ENCODE measurements around the gene SNX4. TPM values are rescaled to one million over a fixed set of nuclear protein-coding genes. Genes with fewer than 3 reads are reported as not detected.

Gene SNX4
- total and polyA plus RNA-seq, 2 donors (not counting 1 experiment from before 2014, with no cell fraction given): 4.4 to 26.1 TPM

DNA sequence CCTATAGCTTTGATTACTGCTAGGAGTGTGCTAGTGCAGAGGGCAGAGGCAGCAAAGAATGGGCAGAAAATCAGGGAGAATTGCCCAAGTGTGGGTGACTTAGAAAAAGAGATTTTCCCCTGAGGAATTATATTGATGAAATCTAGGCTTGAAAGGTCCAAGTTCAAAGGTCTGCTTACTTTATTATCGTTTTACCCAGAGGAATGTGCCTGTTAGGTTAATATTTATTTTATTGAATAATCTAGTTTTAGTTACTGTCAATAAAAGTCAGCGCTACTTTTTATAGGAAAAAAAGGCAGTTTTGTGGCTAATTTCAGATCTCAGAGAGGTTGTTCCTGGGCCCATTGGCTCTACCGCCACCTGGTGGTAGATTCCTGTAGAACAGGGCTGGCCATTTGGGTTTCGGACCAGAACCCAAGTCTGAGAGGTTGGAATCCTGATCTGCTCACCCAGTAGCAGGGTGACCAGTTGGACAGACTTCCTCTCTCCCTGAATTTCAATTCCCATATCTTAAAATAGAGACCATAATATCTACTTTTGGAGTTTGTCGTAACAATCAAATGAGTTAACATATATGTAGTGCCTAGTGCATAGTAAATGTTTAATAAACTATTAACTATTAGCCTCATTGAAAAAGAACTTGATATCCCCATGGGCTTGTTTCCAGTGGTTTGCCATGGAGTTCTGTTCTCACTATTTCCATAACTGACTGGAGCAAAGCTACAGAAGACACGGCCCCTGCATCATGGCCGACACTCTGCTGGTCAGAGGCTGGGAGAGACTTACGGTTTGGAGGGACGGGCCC lies 82.2 kb downstream of the SNX4 start:
- H3K4me3 ChIP-seq (ENCODE audit: control extremely low read depth in 1 of 5, extremely low read depth in 1 of 5, insufficient read depth in 1 of 5, low read depth in 2 of 5, low read length in 4 of 5): no peak overlapping the region
- CTCF ChIA-PET: interaction anchor here (0.6 to 8.1 kb wide), 15 partner anchors 10 to 679 kb away, joined by 3 to 142 read pairs (median 4); no protein-coding TSS in a partner anchor
- no peaks in the 10 kb centered on the region for H4K20me1 ChIP-seq (ENCODE audit: control insufficient read depth, insufficient read depth, low read length, poor library complexity, severe bottlenecking)
- no peak overlapping the region for H2AFZ ChIP-seq (ENCODE audit: insufficient read depth, low read depth, low read length, poor library complexity, severe bottlenecking)
- no peak overlapping the region for H3K27ac Mint-ChIP-seq
- no peaks in the 10 kb centered on the region for H3K36me3 ChIP-seq (replicated peaks in 1 of 2; ENCODE audit: control extremely low read depth in 1 of 2, control insufficient read depth in 1 of 2, extremely low read depth in 1 of 2, insufficient read depth in 2 of 2, low read length in 1 of 2)
- no peaks in the 10 kb centered on the region for H3K4me1 ChIP-seq (ENCODE audit: control insufficient read depth in 2 of 2, insufficient read depth in 2 of 2, low read length in 2 of 2)
- H3K27me3 Mint-ChIP-seq: no peaks in the 10 kb centered on the region
- DNase-seq (peak; percentile 67), ATAC-seq (ENCODE audit: low read depth) (peak; percentile 45)
- POLR2A ChIA-PET: no interaction called here
- no peak overlapping the region for H3K9ac ChIP-seq (ENCODE audit: low read length)
- no peaks in the 10 kb centered on the region for H3K9me3 ChIP-seq (ENCODE audit: control extremely low read depth in 1 of 3, control insufficient read depth in 2 of 3, insufficient read depth in 1 of 3, low read length in 2 of 3)
- no peak overlapping the region for H3K27ac ChIP-seq (ENCODE audit: low read length in 2 of 2)
- no peak overlapping the region for H3K4me3 Mint-ChIP-seq
- no peaks in the 10 kb centered on the region for H3K79me2 ChIP-seq (ENCODE audit: control insufficient read depth, insufficient read depth, low read length)
- intact Hi-C loops (cut with micrococcal nuclease): loop anchor here (1.0 kb wide), 1 partner anchor 510 kb away; no protein-coding TSS in a partner anchor
- TF ChIP-seq EZH2 (IDR thresholded peaks at IDR 0.05; ENCODE audit: borderline replicate concordance, insufficient read depth, low read depth, low read length, poor library complexity, severe bottlenecking): no peak
- TF ChIP-seq, protein P1, sequence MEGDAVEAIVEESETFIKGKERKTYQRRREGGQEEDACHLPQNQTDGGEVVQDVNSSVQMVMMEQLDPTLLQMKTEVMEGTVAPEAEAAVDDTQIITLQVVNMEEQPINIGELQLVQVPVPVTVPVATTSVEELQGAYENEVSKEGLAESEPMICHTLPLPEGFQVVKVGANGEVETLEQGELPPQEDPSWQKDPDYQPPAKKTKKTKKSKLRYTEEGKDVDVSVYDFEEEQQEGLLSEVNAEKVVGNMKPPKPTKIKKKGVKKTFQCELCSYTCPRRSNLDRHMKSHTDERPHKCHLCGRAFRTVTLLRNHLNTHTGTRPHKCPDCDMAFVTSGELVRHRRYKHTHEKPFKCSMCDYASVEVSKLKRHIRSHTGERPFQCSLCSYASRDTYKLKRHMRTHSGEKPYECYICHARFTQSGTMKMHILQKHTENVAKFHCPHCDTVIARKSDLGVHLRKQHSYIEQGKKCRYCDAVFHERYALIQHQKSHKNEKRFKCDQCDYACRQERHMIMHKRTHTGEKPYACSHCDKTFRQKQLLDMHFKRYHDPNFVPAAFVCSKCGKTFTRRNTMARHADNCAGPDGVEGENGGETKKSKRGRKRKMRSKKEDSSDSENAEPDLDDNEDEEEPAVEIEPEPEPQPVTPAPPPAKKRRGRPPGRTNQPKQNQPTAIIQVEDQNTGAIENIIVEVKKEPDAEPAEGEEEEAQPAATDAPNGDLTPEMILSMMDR (IDR thresholded peaks at IDR 0.05): peak; percentile 99
- no peaks in the 10 kb centered on the region for H3K27me3 ChIP-seq (replicated peaks in 1 of 4; ENCODE audit: control extremely low read depth in 1 of 4, control insufficient read depth in 3 of 4, insufficient read depth in 4 of 4, low read length in 3 of 4)
- no peaks in the 10 kb centered on the region for H3K4me1 Mint-ChIP-seq
- H3K9me3 Mint-ChIP-seq (ENCODE audit: insufficient read depth): peaks cover 2% of the 10 kb centered on the region
- 57% methylated on average over 7 of the region's 9 CpGs for WGBS (ENCODE audit: insufficient coverage)
- no peak overlapping the region for H3K4me2 ChIP-seq (replicated peaks; ENCODE audit: low read depth, low read length, poor library complexity, severe bottlenecking)

DNA sequence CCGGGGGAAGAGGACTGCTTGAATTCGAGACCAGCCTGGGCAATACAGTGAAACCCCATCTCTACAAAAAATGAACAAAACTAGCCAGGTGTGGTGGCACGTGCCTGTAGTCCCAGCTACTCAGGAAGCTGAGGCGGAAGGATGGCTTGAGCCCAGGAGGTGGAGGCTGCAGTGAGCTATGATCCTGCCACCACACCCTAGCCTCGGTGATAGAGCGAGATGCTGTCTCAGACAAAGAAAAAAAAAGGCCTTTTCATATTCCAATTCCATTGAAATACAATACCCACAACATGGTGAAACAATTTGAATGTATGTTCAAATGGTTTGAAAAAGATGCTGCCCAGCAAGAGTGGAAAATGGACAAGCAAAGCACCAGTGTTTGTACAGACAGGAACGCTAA lies 83.1 kb downstream of the SNX4 start:
- Histone ChIP-seq H3K79me2 (ENCODE audit: control insufficient read depth, insufficient read depth, low read length) (no peaks in the 10 kb centered on the region), H4K20me1 (ENCODE audit: control insufficient read depth, insufficient read depth, low read length, poor library complexity, severe bottlenecking) (no peaks in the 10 kb centered on the region), H3K36me3 (replicated peaks in 1 of 2; ENCODE audit: control extremely low read depth in 1 of 2, control insufficient read depth in 1 of 2, extremely low read depth in 1 of 2, insufficient read depth in 2 of 2, low read length in 1 of 2) (no peaks in the 10 kb centered on the region), H3K9me3 (ENCODE audit: control extremely low read depth in 1 of 3, control insufficient read depth in 2 of 3, insufficient read depth in 1 of 3, low read length in 2 of 3) (no peaks in the 10 kb centered on the region), H3K4me3 (ENCODE audit: control extremely low read depth in 1 of 5, extremely low read depth in 1 of 5, insufficient read depth in 1 of 5, low read depth in 2 of 5, low read length in 4 of 5) (no peak overlapping the region), H3K27ac (ENCODE audit: low read length in 2 of 2) (no peak overlapping the region), H3K4me2 (replicated peaks; ENCODE audit: low read depth, low read length, poor library complexity, severe bottlenecking) (no peak overlapping the region), H3K9ac (ENCODE audit: low read length) (no peak overlapping the region), H3K4me1 (ENCODE audit: control insufficient read depth in 2 of 2, insufficient read depth in 2 of 2, low read length in 2 of 2) (no peaks in the 10 kb centered on the region), H3K27me3 (replicated peaks in 1 of 4; ENCODE audit: control extremely low read depth in 1 of 4, control insufficient read depth in 3 of 4, insufficient read depth in 4 of 4, low read length in 3 of 4) (no peaks in the 10 kb centered on the region), H2AFZ (ENCODE audit: insufficient read depth, low read depth, low read length, poor library complexity, severe bottlenecking) (no peak overlapping the region)
- CTCF ChIA-PET: interaction anchor here (0.6 to 8.1 kb wide), 8 partner anchors 9 to 676 kb away, joined by 3 to 142 read pairs (median 6); no protein-coding TSS in a partner anchor
- H3K4me3 Mint-ChIP-seq: no peak overlapping the region
- H3K4me1 Mint-ChIP-seq: no peaks in the 10 kb centered on the region
- POLR2A ChIA-PET: no interaction called here
- intact Hi-C loops (cut with micrococcal nuclease): loop anchor here (1.0 kb wide), 1 partner anchor 509 kb away; no protein-coding TSS in a partner anchor
- no peak for DNase-seq
- H3K27me3 Mint-ChIP-seq: no peaks in the 10 kb centered on the region
- H3K27ac Mint-ChIP-seq: no peak overlapping the region
- 75% methylated on average over 3 of the region's 7 CpGs for WGBS (ENCODE audit: insufficient coverage)
- TF ChIP-seq, protein P1 (IDR thresholded peaks at IDR 0.05): no peak
- H3K9me3 Mint-ChIP-seq (ENCODE audit: insufficient read depth): no peaks in the 10 kb centered on the region
- ATAC-seq (ENCODE audit: low read depth): no peak
